CD4-positive, alpha-beta T cell treated with Interleukin-21 for 1 hour (primary cell): Measurements from ENCODE around the gene KANSL1.
"Not testable (repeated sequence)": the region's sequence is repeated elsewhere in the genome, so short reads cannot be mapped to it uniquely, and the experiment has no call there.

ENCODE experiments used
- DNase-seq: peaks from one replicate; pipeline ENCODE4 v3.0.0-alpha.2; 2020

Gene KANSL1

GRCh38 chr17:46035112-46035818, 158.0 kb downstream of the KANSL1 start:
- DNase-seq = peak; percentile 50

DNA sequence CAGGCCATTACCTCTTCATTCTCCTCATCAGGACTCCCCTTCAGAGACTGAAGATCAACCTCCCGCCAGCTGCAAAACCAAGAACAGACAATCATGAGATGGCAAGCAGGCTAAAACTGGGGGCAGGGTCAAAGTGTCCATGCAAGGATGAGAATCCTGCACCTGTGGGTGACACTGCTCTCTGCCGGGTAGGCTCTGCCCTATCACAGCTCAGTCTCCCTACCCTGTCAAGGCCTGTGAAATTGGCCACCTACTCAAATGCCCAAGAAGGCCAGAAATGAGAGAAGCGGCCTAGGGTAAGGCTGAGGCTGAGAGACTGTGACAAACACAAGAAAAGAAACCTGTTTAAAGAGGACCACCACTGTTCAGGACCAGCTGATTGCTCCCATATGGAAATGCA, 159.8 kb downstream of the KANSL1 start:
- no peak for DNase-seq

- DNase-seq = no peak
These were observed 160.3 kb downstream of the KANSL1 start for GRCh38 chr17:46032909-46033308.

- DNase-seq = no peak
These were observed 161.3 kb downstream of the KANSL1 start for GRCh38 chr17:46031920-46032319.

DNA sequence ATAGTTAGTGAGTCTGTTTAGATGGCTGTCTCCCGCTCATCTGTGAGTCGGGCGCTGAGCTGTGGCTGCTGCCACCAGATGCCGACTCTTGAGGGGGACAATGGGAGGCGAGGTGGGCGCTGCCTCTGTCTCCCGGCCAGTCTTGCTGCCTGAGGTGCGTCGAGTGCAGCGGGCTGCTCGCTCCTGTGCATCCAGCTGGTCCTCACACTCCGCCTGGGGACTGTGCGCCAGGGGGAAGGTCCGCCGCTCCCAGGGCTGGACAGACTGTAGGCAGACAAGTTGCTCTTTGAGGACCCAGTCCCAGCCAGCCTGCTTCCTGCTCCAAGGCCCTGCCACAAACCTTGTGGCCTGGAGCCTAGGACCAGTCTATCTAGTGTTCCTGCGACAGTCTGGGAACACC, 161.8 kb downstream of the KANSL1 start:
- DNase-seq = no peak

DNA sequence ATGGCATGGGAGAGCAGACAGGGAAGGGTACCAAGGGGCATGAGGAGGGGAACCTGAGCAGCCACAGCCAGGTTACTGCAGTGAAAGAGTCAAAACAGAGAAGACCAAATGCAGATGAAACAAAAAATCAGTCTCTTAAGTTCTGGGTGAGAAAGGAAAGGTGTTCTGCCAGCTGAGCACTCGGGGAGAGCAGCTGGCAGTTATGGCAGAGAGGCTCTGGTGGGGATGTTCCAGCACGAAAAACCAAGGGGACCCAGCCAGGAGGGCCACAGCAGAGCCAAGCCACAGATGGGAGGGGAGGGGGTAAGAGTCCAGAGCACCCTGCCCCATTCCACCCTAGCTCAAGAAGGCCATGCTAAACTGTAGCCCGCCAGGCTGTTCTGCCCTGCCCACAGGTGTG, 162.5 kb downstream of the KANSL1 start:
- no peak for DNase-seq

- no peak for DNase-seq
These were observed 163.6 kb downstream of the KANSL1 start for GRCh38 chr17:46029627-46030026.

- DNase-seq = no peak
These were observed 164.2 kb downstream of the KANSL1 start for GRCh38 chr17:46028981-46029565.

GRCh38 chr17:46028374-46028773, 164.9 kb downstream of the KANSL1 start:
- no peak for DNase-seq

- no peak for DNase-seq
These were observed 165.3 kb downstream of the KANSL1 start for GRCh38 chr17:46027976-46028325.

GRCh38 chr17:46027048-46027975, 165.9 kb downstream of the KANSL1 start:
- DNase-seq = no peak

GRCh38 chr17:46026166-46027047, 166.8 kb downstream of the KANSL1 start:
- DNase-seq = no peak

- no peak for DNase-seq
These were observed 167.6 kb downstream of the KANSL1 start for GRCh38 chr17:46025510-46026165.

DNA sequence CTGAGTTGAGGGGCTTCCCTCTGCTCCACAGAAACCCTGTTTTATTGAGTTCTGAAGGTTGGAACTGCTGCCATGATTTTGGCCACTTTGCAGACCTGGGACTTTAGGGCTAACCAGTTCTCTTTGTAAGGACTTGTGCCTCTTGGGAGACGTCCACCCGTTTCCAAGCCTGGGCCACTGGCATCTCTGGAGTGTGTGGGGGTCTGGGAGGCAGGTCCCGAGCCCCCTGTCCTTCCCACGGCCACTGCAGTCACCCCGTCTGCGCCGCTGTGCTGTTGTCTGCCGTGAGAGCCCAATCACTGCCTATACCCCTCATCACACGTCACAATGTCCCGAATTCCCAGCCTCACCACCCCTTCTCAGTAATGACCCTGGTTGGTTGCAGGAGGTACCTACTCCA, 168.2 kb downstream of the KANSL1 start:
- DNase-seq = no peak

DNA sequence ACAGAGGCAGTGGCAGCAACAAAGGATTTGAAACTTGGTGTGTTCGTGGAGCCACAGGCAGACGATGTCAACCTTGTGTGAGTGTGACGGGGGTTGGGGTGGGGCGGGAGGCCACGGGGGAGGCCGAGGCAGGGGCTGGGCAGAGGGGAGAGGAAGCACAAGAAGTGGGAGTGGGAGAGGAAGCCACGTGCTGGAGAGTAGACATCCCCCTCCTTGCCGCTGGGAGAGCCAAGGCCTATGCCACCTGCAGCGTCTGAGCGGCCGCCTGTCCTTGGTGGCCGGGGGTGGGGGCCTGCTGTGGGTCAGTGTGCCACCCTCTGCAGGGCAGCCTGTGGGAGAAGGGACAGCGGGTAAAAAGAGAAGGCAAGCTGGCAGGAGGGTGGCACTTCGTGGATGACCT, 168.6 kb downstream of the KANSL1 start:
- DNase-seq = no peak

DNA sequence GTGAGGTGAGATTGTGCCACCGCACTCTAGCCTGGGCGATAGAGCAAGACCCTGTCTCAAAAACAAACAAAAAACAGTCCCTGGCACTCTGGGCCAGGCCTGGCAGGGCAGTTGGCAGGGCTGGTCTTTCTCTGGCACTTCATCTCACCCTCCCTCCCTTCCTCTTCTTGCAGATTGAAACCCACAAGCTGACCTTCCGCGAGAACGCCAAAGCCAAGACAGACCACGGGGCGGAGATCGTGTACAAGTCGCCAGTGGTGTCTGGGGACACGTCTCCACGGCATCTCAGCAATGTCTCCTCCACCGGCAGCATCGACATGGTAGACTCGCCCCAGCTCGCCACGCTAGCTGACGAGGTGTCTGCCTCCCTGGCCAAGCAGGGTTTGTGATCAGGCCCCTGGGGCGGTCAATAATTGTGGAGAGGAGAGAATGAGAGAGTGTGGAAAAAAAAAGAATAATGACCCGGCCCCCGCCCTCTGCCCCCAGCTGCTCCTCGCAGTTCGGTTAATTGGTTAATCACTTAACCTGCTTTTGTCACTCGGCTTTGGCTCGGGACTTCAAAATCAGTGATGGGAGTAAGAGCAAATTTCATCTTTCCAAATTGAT, 169.3 kb downstream of the KANSL1 start:
- DNase-seq = no peak

DNA sequence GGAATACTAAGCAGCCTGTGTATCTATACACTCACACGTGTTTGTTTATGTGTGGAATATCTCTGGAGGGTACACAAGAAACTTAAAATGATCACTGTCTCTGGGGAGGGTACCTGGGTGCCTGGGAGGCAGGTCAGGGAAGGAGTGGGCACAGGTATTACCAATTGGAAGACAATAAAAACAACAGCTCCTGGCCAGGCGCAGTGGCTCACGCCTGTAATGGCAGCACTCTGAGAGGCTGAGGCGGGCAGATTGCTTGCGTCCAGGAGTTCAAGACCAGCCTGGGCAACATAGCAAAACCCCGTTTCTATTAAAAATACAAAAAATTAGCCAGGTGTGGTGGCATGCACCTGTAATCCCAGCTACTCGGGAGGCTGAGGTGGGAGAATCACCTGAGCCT, 169.9 kb downstream of the KANSL1 start:
- DNase-seq = not testable (repeated sequence)

DNA sequence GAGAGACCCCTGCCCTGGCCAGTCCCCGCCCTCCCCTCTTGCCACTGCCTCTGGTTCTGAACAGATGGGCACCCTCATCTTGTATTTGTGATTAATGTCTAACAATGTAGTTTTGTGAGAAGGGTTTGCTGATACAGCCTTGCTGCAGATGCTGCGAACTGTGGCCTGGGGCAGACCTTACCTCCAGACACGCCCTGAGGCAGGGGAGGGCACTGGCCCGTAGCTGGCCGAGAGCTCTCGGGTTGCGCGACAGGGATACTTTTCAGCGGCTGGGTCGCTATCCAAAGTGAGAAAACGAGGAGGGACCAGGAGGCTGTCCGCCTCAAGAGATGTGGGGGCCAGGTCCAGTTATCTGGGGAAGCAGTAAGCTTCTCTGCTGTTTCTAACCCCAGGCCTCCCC, 172.2 kb downstream of the KANSL1 start:
- no peak for DNase-seq

DNA sequence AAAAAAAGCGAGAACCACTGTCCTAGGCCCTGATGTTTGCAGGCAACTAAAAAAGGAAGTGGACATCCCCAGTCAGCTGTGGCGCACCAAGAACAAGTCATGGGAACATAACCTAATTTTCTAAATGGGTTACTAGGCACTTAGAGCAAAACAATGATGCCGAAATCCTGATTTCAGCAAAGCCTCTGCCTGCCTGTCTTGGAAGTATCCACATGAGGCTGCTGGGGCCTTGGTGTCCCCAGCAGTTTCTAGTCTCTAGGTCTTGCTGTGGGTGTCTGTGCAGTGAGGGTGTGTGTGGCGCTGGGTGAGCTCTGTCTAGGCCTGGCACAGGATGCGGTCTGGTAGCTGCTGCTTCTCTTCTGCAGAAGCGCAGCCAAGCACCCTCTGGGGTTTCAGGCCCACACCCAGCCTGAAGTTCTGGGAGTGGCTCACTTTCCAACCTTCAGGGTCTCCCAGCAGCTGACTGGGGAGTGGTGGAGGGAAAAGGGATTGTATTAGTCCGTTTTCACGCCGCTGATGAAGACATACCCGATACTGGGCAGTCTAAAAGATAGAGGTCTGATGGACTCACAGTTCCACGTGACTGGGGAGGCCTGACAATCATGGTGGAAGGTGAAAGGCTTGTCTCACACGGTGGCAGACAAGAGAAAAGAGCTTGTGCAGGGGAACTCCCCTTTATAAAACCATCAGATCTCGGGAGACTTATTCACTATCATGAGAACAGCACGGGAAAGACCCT, 173.0 kb downstream of the KANSL1 start:
- peak; percentile 78 for DNase-seq

DNA sequence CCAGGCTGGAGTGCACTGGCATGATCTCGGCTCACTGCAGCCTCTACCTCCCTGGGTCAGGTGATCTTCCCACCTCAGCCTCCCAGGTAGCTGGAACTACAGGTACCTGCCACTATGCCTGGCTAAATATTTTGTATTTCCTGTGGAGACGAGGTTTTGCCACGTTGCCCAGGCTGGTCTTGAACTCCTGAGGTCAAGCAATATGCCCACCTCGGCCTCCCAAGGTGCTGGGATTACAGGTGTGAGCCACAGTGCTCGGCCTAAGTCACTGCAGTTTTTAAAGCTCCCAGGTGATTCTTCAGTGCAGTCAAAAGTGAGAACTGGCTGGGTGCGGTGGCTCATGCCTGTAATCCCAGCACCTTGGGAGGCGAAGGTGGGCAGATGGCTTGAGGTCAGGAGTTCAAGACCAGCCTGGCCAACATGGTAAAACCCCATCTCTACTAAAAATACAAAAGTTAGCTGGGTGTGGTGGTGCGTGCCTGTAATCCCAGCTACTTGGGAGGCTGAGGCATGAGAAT, 173.8 kb downstream of the KANSL1 start:
- not testable (repeated sequence) for DNase-seq
